Measurements from ENCODE around the gene RPP14.

The RPP14 gene

DNA sequence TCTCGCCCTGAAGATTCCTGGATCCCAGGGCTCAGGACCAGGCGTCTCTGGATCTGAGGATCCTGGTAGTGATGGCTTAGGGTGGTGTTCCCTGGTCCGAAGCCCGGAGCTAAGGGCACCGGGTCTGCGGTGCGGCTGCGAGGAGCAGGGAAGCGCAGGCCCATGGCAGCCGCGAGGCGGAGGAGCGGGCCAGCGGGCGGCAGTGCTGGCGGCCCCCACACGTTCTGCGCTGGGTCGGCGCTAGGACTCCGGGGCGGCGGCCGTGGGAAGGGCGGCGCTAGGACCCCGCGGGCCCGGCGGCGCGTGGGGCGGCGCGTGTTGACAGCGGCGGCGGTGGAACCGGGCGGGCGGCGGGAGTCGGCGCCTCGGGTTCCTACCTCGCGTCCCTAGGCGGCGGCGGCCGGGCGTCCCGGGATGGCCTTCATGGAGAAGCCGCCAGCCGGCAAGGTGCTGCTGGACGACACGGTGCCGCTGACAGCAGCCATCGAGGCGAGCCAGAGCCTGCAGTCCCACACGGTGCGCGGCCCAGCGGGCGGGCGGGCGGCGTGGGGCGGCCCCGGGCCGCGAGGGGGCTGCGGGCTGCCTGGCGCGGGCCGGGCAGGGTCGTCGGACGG lies 26.6 kb downstream of the RPP14 start, which contains the start of gene PXK:
TSS of gene PXK (plus strand) at position 318 of the 614 bp plus-strand sequence. CDS start at position 415, 97 bp downstream.
- H3K4me3 ChIP-seq (ENCODE audit: control insufficient read depth, low read depth, low read length), result peak within 1 kb of the TSS; percentile 66
- TF ChIP-seq, protein P1, sequence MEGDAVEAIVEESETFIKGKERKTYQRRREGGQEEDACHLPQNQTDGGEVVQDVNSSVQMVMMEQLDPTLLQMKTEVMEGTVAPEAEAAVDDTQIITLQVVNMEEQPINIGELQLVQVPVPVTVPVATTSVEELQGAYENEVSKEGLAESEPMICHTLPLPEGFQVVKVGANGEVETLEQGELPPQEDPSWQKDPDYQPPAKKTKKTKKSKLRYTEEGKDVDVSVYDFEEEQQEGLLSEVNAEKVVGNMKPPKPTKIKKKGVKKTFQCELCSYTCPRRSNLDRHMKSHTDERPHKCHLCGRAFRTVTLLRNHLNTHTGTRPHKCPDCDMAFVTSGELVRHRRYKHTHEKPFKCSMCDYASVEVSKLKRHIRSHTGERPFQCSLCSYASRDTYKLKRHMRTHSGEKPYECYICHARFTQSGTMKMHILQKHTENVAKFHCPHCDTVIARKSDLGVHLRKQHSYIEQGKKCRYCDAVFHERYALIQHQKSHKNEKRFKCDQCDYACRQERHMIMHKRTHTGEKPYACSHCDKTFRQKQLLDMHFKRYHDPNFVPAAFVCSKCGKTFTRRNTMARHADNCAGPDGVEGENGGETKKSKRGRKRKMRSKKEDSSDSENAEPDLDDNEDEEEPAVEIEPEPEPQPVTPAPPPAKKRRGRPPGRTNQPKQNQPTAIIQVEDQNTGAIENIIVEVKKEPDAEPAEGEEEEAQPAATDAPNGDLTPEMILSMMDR (conservative IDR thresholded peaks at IDR 0.05; ENCODE audit: control insufficient read depth, insufficient read depth, low read depth, low read length), result no peak
- peak; percentile 67 for DNase-seq (ENCODE audit: low read depth)

DNA sequence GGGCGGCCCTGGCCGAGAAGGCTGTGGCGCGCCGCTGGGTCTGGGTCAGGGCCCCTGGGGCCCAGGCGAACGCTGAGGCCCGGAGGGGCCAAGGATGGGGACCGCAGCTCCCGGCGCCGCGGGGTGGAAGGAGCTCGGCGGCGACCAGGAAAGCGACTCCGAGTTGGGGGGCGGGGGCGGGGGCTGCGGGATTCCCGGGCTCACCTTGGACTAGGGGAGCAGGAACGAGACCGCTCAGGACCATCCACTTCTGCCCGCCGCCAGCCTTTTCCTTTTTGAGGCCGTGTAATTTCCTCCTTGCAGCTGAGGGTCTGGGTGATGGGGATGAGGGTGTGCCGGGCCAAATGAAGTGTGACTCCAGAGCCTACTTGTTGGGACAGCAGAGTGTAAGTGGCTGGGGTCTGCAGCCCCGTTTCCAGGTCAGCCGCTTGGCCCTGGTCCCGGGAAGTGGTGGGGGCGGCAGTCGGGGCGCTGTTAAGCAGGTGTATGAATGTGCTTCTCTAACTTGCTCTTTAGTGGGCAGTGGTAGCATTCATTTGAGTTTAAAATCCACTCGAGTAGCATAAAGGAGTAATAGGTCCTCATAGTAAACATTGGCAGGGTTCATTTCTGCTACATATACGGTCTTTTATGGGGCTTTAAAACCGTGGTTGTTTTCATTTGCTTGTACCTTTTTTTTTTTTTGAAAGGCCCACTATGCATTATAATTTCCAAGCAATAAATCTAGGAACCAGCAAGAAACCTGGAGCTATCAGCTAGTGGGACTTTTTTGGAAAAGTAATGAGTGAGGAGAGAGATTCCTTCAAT lies 27.4 kb downstream of the RPP14 start:
- TF ChIP-seq, protein P1 (conservative IDR thresholded peaks at IDR 0.05; ENCODE audit: control insufficient read depth, insufficient read depth, low read depth, low read length), result no peak

GRCh38 chr3:58334013-58334321 lies 27.9 kb downstream of the RPP14 start:
- TF ChIP-seq, protein P1 (conservative IDR thresholded peaks at IDR 0.05; ENCODE audit: control insufficient read depth, insufficient read depth, low read depth, low read length), result no peak
- peak overlapping the region; percentile 66 for H3K4me3 ChIP-seq (ENCODE audit: control insufficient read depth, low read depth, low read length)
- DNase-seq (ENCODE audit: low read depth), result no peak

More for the DNA sequence above, 27.4 kb downstream of the RPP14 start:
- peak; percentile 29 for DNase-seq (ENCODE audit: low read depth)
- H3K4me3 ChIP-seq (ENCODE audit: control insufficient read depth, low read depth, low read length), result peak overlapping the region; percentile 66

- DNase-seq (ENCODE audit: low read depth), result no peak
- H3K4me3 ChIP-seq (ENCODE audit: control insufficient read depth, low read depth, low read length), result peak overlapping the region; percentile 66
- TF ChIP-seq, protein P1 (conservative IDR thresholded peaks at IDR 0.05; ENCODE audit: control insufficient read depth, insufficient read depth, low read depth, low read length), result no peak
Measured at GRCh38 chr3:58334506-58334884, 28.4 kb downstream of the RPP14 start.

- no peak overlapping the region for H3K4me3 ChIP-seq (ENCODE audit: control insufficient read depth, low read depth, low read length)
- no peak for DNase-seq (ENCODE audit: low read depth)
- TF ChIP-seq, protein P1 (conservative IDR thresholded peaks at IDR 0.05; ENCODE audit: control insufficient read depth, insufficient read depth, low read depth, low read length), result no peak
Measured at GRCh38 chr3:58335652-58335947, 29.6 kb downstream of the RPP14 start.

DNA sequence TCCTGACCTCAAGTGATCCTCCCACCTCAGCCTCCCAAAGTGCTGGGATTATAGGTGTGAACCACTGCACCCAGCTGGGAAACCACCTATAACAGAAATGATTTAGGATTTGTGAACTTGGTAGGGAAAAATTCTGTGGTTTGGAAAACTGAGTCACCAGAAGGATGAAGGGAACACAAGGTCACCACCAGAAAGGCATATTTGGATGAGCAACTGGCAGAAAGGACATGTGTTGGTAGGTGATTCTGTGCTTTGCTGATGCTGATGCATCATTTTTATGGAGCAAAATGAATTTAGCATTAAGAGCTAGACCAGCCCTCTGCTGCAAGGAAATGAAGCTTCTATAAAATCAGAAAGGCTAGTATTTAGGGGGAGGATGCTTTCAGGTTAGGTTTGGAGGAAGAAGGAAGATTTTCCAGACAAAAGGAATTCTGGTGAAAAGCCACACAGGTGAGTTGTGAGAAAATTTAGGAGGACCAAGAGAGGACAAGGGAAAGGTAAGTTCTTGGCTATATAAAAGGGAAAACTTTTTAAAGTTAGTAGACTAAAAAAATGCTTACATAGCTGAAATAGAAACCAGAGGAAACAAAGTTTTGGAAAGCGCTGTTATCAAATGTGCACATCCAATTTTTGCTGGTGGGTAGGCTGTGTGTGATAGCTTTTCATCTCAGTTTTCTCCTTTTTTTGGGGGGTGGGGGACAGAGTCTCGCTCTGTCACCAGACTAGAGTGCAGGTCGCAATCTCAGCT lies 30.3 kb downstream of the RPP14 start:
- H3K4me3 ChIP-seq (ENCODE audit: control insufficient read depth, low read depth, low read length), result no peak overlapping the region
- TF ChIP-seq, protein P1 (conservative IDR thresholded peaks at IDR 0.05; ENCODE audit: control insufficient read depth, insufficient read depth, low read depth, low read length), result no peak
- peak; percentile 98 for DNase-seq (ENCODE audit: low read depth)

Data from fibroblast of mammary gland (primary cell).